Stimulated activated CD4-positive, alpha-beta T cell treated with anti-CD3 and anti-CD28 coated beads, Interleukin-1b, Interleukin-23, amount 100 ng/mL, for 4 hours (primary cell): ENCODE data around the gene EEIG1.

Experiments
- DNase-seq, 2 donors: peaks; one replicate each; pipeline ENCODE4 v3.0.0-alpha.2; 2020; ENCODE audit warnings: low read depth in 2 of 2

EEIG1 gene

GRCh38 chr9:127974769-127975261 is 6.0 kb downstream of the EEIG1 start:
- DNase-seq = no peak

- no peak for DNase-seq
Observed at GRCh38 chr9:127974001-127974768, 6.6 kb downstream of the EEIG1 start.

- DNase-seq = no peak
Observed at GRCh38 chr9:127973169-127974000, 7.4 kb downstream of the EEIG1 start.

GRCh38 chr9:127972236-127972871 is 8.4 kb downstream of the EEIG1 start:
- no peak for DNase-seq

GRCh38 chr9:127971357-127972235 is 9.2 kb downstream of the EEIG1 start:
- no peak for DNase-seq

- peak in 1 of 2 donors; percentile 55 for DNase-seq
Observed at GRCh38 chr9:127970401-127971313, 10.1 kb downstream of the EEIG1 start.

- DNase-seq = no peak
Observed at GRCh38 chr9:127968700-127969383, 11.9 kb downstream of the EEIG1 start.

GRCh38 chr9:127968042-127968441 is 12.7 kb downstream of the EEIG1 start:
- DNase-seq = no peak

- DNase-seq = no peak
Observed at GRCh38 chr9:127967151-127967809, 13.5 kb downstream of the EEIG1 start.

GRCh38 chr9:127966416-127967150 is 14.2 kb downstream of the EEIG1 start:
- no peak for DNase-seq

GRCh38 chr9:127965953-127966352 is 14.8 kb downstream of the EEIG1 start:
- no peak for DNase-seq

- no peak for DNase-seq
Observed at GRCh38 chr9:127963359-127964064, 17.3 kb downstream of the EEIG1 start.

GRCh38 chr9:127963041-127963358 is 17.8 kb downstream of the EEIG1 start:
- DNase-seq = no peak

- no peak for DNase-seq
Observed at GRCh38 chr9:127962278-127962677, 18.5 kb downstream of the EEIG1 start.

- no peak for DNase-seq
Observed at GRCh38 chr9:127961613-127962155, 19.1 kb downstream of the EEIG1 start.

- no peak for DNase-seq
Observed at GRCh38 chr9:127961155-127961490, 19.7 kb downstream of the EEIG1 start.

GRCh38 chr9:127960410-127961154 is 20.2 kb downstream of the EEIG1 start:
- DNase-seq = no peak
